Omental fat pad (tissue), 4 donors: ENCODE results near the gene TRIM7. TPM values are rescaled to one million over a fixed set of nuclear protein-coding genes. Genes with fewer than 3 reads are reported as not detected.

Experiments
- ATAC-seq: fragments of 150-250 bp; one replicate; pipeline ENCODE4 v1.9.1; 2016; ENCODE audit warnings: mild to moderate bottlenecking, moderate library complexity; ENCODE audit not compliant: low FRiP score
- DNase-seq: peaks from one replicate; pipeline ENCODE4 v3.0.0-alpha.2; 2019; ENCODE audit warnings: low spot score
- CTCF ChIP-seq, 3 donors: fragments of 450-650 bp; IDR thresholded peaks; one replicate each; pipeline ENCODE4 v1.5.1; 2016 to 2017; ENCODE audit warnings: antibody characterized with exemption in 3 of 3, mild to moderate bottlenecking in 3 of 3, moderate library complexity in 2 of 3
- total RNA-seq, 4 donors: library from RNA; depleted of rRNA; stranded (reverse); fragments of >200 nt; gene quantifications; one replicate each; pipeline ENCODE4 v1.1.0, GENCODE V29; 2016

Gene TRIM7
- total RNA-seq, 4 donors from 2014 or later, result 0.79 to 2.9 (median 1.1) TPM

DNA sequence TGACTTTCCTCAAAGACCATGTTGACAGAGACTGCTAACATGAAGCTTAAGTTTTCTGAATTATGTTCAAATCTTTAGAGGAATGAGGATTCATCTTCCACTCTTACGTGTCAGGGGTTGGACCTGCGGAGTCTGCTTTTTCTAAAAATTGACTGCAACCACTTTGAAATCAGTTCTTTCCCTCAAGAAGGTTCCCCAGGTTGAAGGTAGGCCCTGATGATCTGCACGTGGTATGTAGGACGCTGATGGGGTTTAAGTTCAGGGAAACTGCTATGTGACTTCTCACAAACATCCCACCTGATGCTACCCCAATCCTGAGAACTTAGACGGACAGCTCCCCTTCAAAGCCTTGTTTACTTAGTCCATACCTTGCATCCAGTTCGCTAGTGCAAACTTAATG, 31.5 kb upstream of the TRIM7 start:
- ATAC-seq (no peak), DNase-seq (no peak)
- TF ChIP-seq CTCF (IDR thresholded peaks at IDR 0.05), result no peak

DNA sequence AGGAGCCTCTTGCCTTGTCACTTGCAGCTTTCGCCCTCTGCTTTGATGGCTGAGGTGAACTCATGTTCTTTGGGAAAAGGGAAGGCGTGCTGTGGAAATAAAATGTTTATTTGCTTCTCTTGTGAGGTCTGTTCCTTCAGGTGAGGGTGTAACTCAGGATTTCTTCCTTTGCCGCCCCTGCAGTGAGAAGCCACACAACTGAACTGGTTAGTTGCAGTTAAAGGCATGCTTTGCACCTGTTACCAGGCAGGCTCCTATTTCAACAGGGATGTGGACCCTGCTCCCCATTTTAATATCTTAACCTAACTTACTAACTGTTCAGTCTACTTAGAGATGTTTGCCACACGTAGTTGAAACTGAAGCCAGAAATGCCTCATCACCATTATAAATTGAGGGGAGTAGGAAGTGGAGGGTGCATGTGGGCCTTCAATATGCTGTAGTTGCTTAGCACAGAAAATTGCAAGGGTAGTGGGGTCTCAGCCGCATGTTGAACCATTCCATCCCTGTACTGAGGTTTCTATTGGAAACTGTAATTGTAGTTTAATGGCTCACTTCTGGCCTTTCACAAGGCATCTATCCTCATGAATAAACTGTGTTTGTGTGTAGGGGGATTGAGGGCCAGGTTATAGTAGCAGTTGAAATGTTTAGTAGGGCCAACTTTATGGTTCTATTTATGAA, 30.8 kb upstream of the TRIM7 start:
- no peak for ATAC-seq
- no peak for DNase-seq
- no peak for TF ChIP-seq CTCF (IDR thresholded peaks at IDR 0.05)

GRCh38 chr5:181235323-181235688, 30.3 kb upstream of the TRIM7 start:
- DNase-seq, result no peak
- ATAC-seq, result no peak
- no peak for TF ChIP-seq CTCF (IDR thresholded peaks at IDR 0.05)

- TF ChIP-seq CTCF (IDR thresholded peaks at IDR 0.05), result no peak
- ATAC-seq, result no peak
These were observed 29.7 kb upstream of the TRIM7 start for GRCh38 chr5:181234455-181235306.

GRCh38 chr5:181233801-181234454, 28.9 kb upstream of the TRIM7 start:
- DNase-seq, result no peak
- ATAC-seq, result no peak
- TF ChIP-seq CTCF (IDR thresholded peaks at IDR 0.05), result no peak

More at GRCh38 chr5:181234455-181235306, 29.7 kb upstream of the TRIM7 start:
- DNase-seq, result no peak

DNA sequence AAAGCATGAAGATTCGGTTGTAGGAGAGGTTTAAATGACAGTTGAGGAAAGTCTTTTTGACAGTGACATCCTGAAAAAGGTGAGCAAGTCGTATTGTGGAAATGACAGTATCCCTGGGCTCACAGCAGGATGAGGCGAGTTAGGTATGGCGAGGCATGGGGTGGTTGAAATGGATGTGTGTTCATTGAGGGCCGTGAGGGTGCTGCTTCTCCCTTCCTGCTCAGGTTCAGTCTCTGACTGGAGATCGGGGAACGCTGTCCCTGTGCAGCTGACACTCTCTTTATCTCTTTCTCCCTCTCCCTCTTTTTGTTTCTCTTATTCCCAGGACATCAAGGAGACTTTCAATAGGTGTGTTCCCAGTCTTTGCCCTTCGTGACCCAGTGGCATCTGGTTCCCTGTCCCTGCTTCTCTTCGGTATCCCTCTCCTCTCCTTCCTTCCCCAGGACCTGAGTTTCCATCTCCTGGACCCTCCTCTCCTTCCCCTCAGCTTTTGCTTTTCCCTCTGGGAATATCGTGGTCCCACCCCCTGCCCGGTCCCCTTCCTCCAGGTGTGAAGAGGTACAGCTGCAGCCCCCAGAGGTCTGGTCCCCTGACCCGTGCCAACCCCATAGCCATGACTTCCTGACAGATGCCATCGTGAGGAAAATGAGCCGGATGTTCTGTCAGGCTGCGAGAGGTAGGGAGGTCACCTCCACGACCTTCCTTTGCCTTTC, 28.2 kb upstream of the TRIM7 start:
- TF ChIP-seq CTCF (IDR thresholded peaks at IDR 0.05), result no peak
- ATAC-seq (no peak), DNase-seq (no peak)
